ENCODE data around the gene SEL1L. TPM values are rescaled to one million over a fixed set of nuclear protein-coding genes. Genes with fewer than 3 reads are reported as not detected.

The SEL1L gene
- total and polyA plus RNA-seq, 2 of the 13 experiments (the other 11 are each of a cell fraction or from before 2014, with no cell fraction given), result 15.3 to 61.0 TPM

GRCh38 chr14:81435391-81436295, 98.0 kb downstream of the SEL1L start (continued):
- TF ChIP-seq MAZ (IDR thresholded peaks at IDR 0.05; ENCODE audit: borderline replicate concordance, low read depth, low read length) (no peak), MAZ (CRISPR knock-in tag; IDR thresholded peaks at IDR 0.05; ENCODE audit: low read depth) (no peak), SATB2 (CRISPR knock-in tag; IDR thresholded peaks at IDR 0.05) (no peak), CC2D1A (CRISPR knock-in tag; IDR thresholded peaks at IDR 0.05) (no peak), ZBTB38 (CRISPR knock-in tag; IDR thresholded peaks at IDR 0.05) (0 out of 2 replicates have a peak, but pooled peaks have one; percentile 62), IRF2 (CRISPR knock-in tag; IDR thresholded peaks at IDR 0.05) (no peak), TRIM24 (CRISPR knock-in tag; IDR thresholded peaks at IDR 0.05) (no peak), ZNF143 (CRISPR knock-in tag; IDR thresholded peaks at IDR 0.05) (0 out of 2 replicates have a peak, but pooled peaks have one; percentile 25), SCMH1 (CRISPR knock-in tag; IDR thresholded peaks at IDR 0.05; ENCODE audit: borderline replicate concordance) (no peak), TEAD2 (CRISPR knock-in tag; IDR thresholded peaks at IDR 0.05) (no peak), MTERF4 (CRISPR knock-in tag; IDR thresholded peaks at IDR 0.05) (peak; percentile 77; the same call in 1 of the 2 replicates), ZFAT (CRISPR knock-in tag; conservative IDR thresholded peaks at IDR 0.05) (no peak), ZNF224 (CRISPR knock-in tag; IDR thresholded peaks at IDR 0.05) (no peak), ZNF367 (CRISPR knock-in tag; IDR thresholded peaks at IDR 0.05; ENCODE audit: borderline replicate concordance) (0 out of 2 replicates have a peak, but pooled peaks have one; percentile 42), MLLT10 (CRISPR knock-in tag; IDR thresholded peaks at IDR 0.05) (no peak), MTA3 (CRISPR knock-in tag; IDR thresholded peaks at IDR 0.05) (no peak), MAFK (conservative IDR thresholded peaks at IDR 0.05 in 1 of 2, IDR thresholded peaks at IDR 0.05 in 1 of 2; ENCODE audit: low read length in 2 of 2) (no peak), NFKB2 (CRISPR knock-in tag; IDR thresholded peaks at IDR 0.05; ENCODE audit: borderline replicate concordance) (peak; percentile 26; the same call in 1 of the 2 replicates), BRCA1 (CRISPR knock-in tag; IDR thresholded peaks at IDR 0.05) (0 out of 2 replicates have a peak, but pooled peaks have one; percentile 31)
- TF ChIP-seq, protein P1, sequence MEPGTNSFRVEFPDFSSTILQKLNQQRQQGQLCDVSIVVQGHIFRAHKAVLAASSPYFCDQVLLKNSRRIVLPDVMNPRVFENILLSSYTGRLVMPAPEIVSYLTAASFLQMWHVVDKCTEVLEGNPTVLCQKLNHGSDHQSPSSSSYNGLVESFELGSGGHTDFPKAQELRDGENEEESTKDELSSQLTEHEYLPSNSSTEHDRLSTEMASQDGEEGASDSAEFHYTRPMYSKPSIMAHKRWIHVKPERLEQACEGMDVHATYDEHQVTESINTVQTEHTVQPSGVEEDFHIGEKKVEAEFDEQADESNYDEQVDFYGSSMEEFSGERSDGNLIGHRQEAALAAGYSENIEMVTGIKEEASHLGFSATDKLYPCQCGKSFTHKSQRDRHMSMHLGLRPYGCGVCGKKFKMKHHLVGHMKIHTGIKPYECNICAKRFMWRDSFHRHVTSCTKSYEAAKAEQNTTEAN (CRISPR knock-in tag; conservative IDR thresholded peaks at IDR 0.05), result peak; percentile 98
- TF ChIP-seq, protein P2, sequence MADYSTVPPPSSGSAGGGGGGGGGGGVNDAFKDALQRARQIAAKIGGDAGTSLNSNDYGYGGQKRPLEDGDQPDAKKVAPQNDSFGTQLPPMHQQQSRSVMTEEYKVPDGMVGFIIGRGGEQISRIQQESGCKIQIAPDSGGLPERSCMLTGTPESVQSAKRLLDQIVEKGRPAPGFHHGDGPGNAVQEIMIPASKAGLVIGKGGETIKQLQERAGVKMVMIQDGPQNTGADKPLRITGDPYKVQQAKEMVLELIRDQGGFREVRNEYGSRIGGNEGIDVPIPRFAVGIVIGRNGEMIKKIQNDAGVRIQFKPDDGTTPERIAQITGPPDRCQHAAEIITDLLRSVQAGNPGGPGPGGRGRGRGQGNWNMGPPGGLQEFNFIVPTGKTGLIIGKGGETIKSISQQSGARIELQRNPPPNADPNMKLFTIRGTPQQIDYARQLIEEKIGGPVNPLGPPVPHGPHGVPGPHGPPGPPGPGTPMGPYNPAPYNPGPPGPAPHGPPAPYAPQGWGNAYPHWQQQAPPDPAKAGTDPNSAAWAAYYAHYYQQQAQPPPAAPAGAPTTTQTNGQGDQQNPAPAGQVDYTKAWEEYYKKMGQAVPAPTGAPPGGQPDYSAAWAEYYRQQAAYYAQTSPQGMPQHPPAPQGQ (CRISPR knock-in tag; IDR thresholded peaks at IDR 0.05; ENCODE audit: borderline replicate concordance), result no peak
